HepG2 (cell line): ENCODE results near the gene DNAJC21. TPM values are rescaled to one million over a fixed set of nuclear protein-coding genes. Genes with fewer than 3 reads are reported as not detected.

Source experiments
- ATAC-seq: fragments of 200-7000 bp; cut with Tn5 transposase; 3 replicates; pipeline ENCODE4 v1.9.1; 2020; ENCODE audit warnings: mild to moderate bottlenecking, moderate library complexity
- BruUV-seq: library from RNA; stranded (reverse); fragments of 400-500 nt; replicated peaks from 2 replicates; lab custom pipeline; 2021; lab: Mats Ljungman, UMichigan
- CTCF ChIA-PET: fragments of 300-600 bp; formaldehyde crosslinking; extraction: SDS; loops from one replicate; lab custom pipeline; 2021; ENCODE audit warnings: low total read pairs, inconsistent platforms, low intra/inter-chr PET ratio; lab: Yijun Ruan, JAX
- POLR2A ChIA-PET: fragments of 350-600 bp; sonication (Branson Sonifier 250); formaldehyde crosslinking; loops from one replicate; lab custom pipeline; 2020; ENCODE audit warnings: antibody characterized with exemption, inconsistent platforms; lab: Yijun Ruan, JAX
- DNase-seq: peaks from one replicate; pipeline ENCODE4 v3.0.0-alpha.2; 2015; ENCODE audit warnings: low spot score
- FAIRE-seq: peaks from 3 replicates; lab custom pipeline; 2011; peaks lifted over from hg19 to GRCh38; lab: Jason Lieb, UNC
- H2AFZ ChIP-seq: one replicate; pipeline ENCODE4 v1.6.1; 2011; ENCODE audit warnings: low read length, inconsistent platforms
- H3K27ac ChIP-seq: fragments of 300-600 bp; 3 replicates; pipeline ENCODE4 v1.8.0; 2011; ENCODE audit warnings: mixed run types, mild to moderate bottlenecking, mixed read lengths, low read length, inconsistent platforms; ENCODE audit not compliant: insufficient read depth; ENCODE audit errors: extremely low read length
- H3K27me3 ChIP-seq, 2 experiments: fragments of 200-600 bp in 1 of 2; 2 replicates in 1 of 2; 3 replicates in 1 of 2; pipeline versions ENCODE4 v1.6.0 to v1.8.0; 2011; ENCODE audit warnings: low read length in 2 of 2, mild to moderate bottlenecking in 2 of 2, moderate library complexity in 2 of 2, inconsistent platforms in 1 of 2; ENCODE audit not compliant: insufficient read depth in 2 of 2, control insufficient read depth in 1 of 2
- H3K36me3 ChIP-seq, 2 experiments: fragments of 200-600 bp in 1 of 2; replicated peaks in 1 of 2; 2 replicates in 1 of 2; 3 replicates in 1 of 2; pipeline versions ENCODE4 v1.5.1 to v1.8.0; 2011; ENCODE audit warnings: low read length in 2 of 2, inconsistent platforms in 1 of 2; ENCODE audit not compliant: insufficient read depth in 2 of 2, control insufficient read depth in 1 of 2
- H3K4me1 ChIP-seq: 2 replicates; pipeline ENCODE4 v1.5.1; 2012; ENCODE audit warnings: low read length, inconsistent platforms; ENCODE audit not compliant: insufficient read depth
- H3K4me2 ChIP-seq: 2 replicates; pipeline ENCODE4 v1.6.0; 2011; ENCODE audit warnings: low read depth, low read length, inconsistent platforms
- H3K4me3 ChIP-seq, 3 experiments: fragments of 200-600 bp in 1 of 3; sonication (generic), shearing (Covaris generic) in 1 of 3; replicated peaks in 1 of 3; 2 replicates each; pipeline ENCODE4 v1.5.1; 2011 to 2016; ENCODE audit warnings: low read length in 3 of 3, inconsistent platforms in 2 of 3, low read depth in 2 of 3, mild to moderate bottlenecking in 2 of 3, control low read depth in 1 of 3, mixed read lengths in 1 of 3; ENCODE audit not compliant: insufficient read depth in 1 of 3
- H3K79me2 ChIP-seq: one replicate; pipeline ENCODE4 v1.6.1; 2011; ENCODE audit warnings: low read length, inconsistent platforms; ENCODE audit not compliant: insufficient read depth
- H3K9ac ChIP-seq: 2 replicates; pipeline ENCODE4 v1.6.0; 2011; ENCODE audit warnings: mild to moderate bottlenecking, low read depth, low read length, inconsistent platforms; ENCODE audit not compliant: insufficient read depth
- H3K9me3 ChIP-seq: 2 replicates; pipeline ENCODE4 v1.5.1; 2012; ENCODE audit warnings: mild to moderate bottlenecking, low read length
- H4K20me1 ChIP-seq: 2 replicates; pipeline ENCODE4 v1.6.0; 2011; ENCODE audit warnings: inconsistent platforms, mild to moderate bottlenecking, low read length, moderate library complexity; ENCODE audit not compliant: insufficient read depth
- ATAD3A ChIP-seq: sonication (generic); formaldehyde crosslinking; IDR thresholded peaks from 2 replicates; pipeline ENCODE4 v1.4.0; 2020; ENCODE audit warnings: missing genetic modification reagents
- CC2D1A ChIP-seq: sonication (generic); formaldehyde crosslinking; IDR thresholded peaks from 2 replicates; pipeline ENCODE4 v1.8.1; 2023; ENCODE audit warnings: mild to moderate bottlenecking, missing genetic modification reagents
- FOXP1 ChIP-seq, 2 experiments: fragments of 450-650 bp in 1 of 2; IDR thresholded peaks; 2 replicates each; pipeline ENCODE4 v1.6.1; 2017 to 2018; ENCODE audit warnings: antibody characterized with exemption in 1 of 2
- ISX ChIP-seq: sonication (generic); formaldehyde crosslinking; conservative IDR thresholded peaks from 2 replicates; pipeline ENCODE4 v1.5.0; 2020; ENCODE audit warnings: missing genetic modification reagents
- MTA1 ChIP-seq: sonication (generic); formaldehyde crosslinking; IDR thresholded peaks from 2 replicates; pipeline ENCODE4 v1.4.0; 2020; ENCODE audit warnings: missing genetic modification reagents, mild to moderate bottlenecking, borderline replicate concordance
- RAD21 ChIP-seq: fragments of 450-650 bp; formaldehyde crosslinking; IDR thresholded peaks from 2 replicates; pipeline ENCODE4 v1.5.0; 2020; ENCODE audit warnings: mild to moderate bottlenecking
- SCMH1 ChIP-seq: sonication (generic); formaldehyde crosslinking; IDR thresholded peaks from 2 replicates; pipeline ENCODE4 v1.9.0; 2021; ENCODE audit warnings: missing genetic modification reagents, mild to moderate bottlenecking, borderline replicate concordance
- SMC3 ChIP-seq: IDR thresholded peaks from 2 replicates; pipeline ENCODE4 v1.6.1; 2011; ENCODE audit warnings: low read length, improper control_type of control experiment
- SPEN ChIP-seq: sonication (generic); formaldehyde crosslinking; IDR thresholded peaks from 2 replicates; pipeline ENCODE4 v1.5.1; 2020; ENCODE audit warnings: low read depth, mild to moderate bottlenecking, missing genetic modification reagents
- STAG1 ChIP-seq: sonication (generic); formaldehyde crosslinking; IDR thresholded peaks from 2 replicates; pipeline ENCODE4 v1.4.0; 2020; ENCODE audit warnings: missing genetic modification reagents
- STAT5B ChIP-seq: sonication (generic); formaldehyde crosslinking; IDR thresholded peaks from 2 replicates; pipeline ENCODE4 v1.4.0; 2020; ENCODE audit warnings: missing genetic modification reagents
- ZIK1 ChIP-seq: sonication (generic); formaldehyde crosslinking; IDR thresholded peaks from 2 replicates; pipeline ENCODE4 v1.5.0; 2020; ENCODE audit warnings: mild to moderate bottlenecking, low read depth, missing genetic modification reagents, borderline replicate concordance
- ZNF589 ChIP-seq: sonication (generic); formaldehyde crosslinking; conservative IDR thresholded peaks from 2 replicates; pipeline ENCODE4 v1.8.0; 2022; ENCODE audit warnings: mild to moderate bottlenecking, moderate library complexity, missing genetic modification reagents
- ZNF652 ChIP-seq: IDR thresholded peaks from 2 replicates; pipeline ENCODE4 v1.6.1; 2016; ENCODE audit warnings: low read depth, borderline replicate concordance
- ZNF790 ChIP-seq: sonication (generic); formaldehyde crosslinking; IDR thresholded peaks from 2 replicates; pipeline ENCODE4 v1.8.0; 2022; ENCODE audit warnings: missing genetic modification reagents, mild to moderate bottlenecking, borderline replicate concordance
- ZSCAN29 ChIP-seq: sonication (generic); formaldehyde crosslinking; conservative IDR thresholded peaks from 2 replicates; pipeline ENCODE4 v1.4.0; 2020; ENCODE audit warnings: mild to moderate bottlenecking, missing genetic modification reagents
- WGBS: methylation state at CpG from one replicate; pipeline ENCODE4 v1.1.6; 2017; ENCODE audit warnings: low lambda C conversion rate; 5-methylcytosine and 5-hydroxymethylcytosine counted together
- in situ Hi-C: cut with HindIII; loops from 2 replicates; pipeline ENCODE4 v1.10.0; 2017; ENCODE audit warnings: low pct_unique_long_range_greater_than_20kb; ENCODE audit not compliant: extremely low pct_ligation_motif_present
- intact Hi-C: fragments of 100-400 bp; cut with micrococcal nuclease; formaldehyde crosslinking; loops from one replicate; pipeline ENCODE4 v1.10.0; 2022; ENCODE audit not compliant: unreplicated experiment
- polyA plus RNA-seq, 8 experiments: library from polyadenylated mRNA; depleted of rRNA in 3 of 8; stranded (reverse) in 7 of 8; unstranded in 1 of 8; fragments of >200 nt; fragmentation: Illumina TruSeq in 4 of 8; extraction: Trizol in 4 of 8; gene quantifications; 2 replicates each; pipeline versions ENCODE4 v1.2.1 to v1.2.3, GENCODE V29; 2011 to 2016; ENCODE audit warnings: low read depth in 4 of 8, missing spikeins in 1 of 8, mixed read lengths in 1 of 8; ENCODE audit not compliant: insufficient read depth in 1 of 8
- total RNA-seq, 5 experiments: library from RNA; depleted of rRNA; stranded (reverse); fragments of >200 nt; fragmentation: Illumina TruSeq; extraction: Trizol; gene quantifications; 2 replicates each; pipeline ENCODE4 v1.2.3, GENCODE V29; 2016; ENCODE audit warnings: low read depth in 1 of 5
- TF ChIP-seq, protein P1 (sequence below): sonication (generic); formaldehyde crosslinking; IDR thresholded peaks from 2 replicates; pipeline ENCODE4 v1.4.0; 2020; ENCODE audit warnings: missing genetic modification reagents, mild to moderate bottlenecking, borderline replicate concordance
- TF ChIP-seq, protein P2 (sequence below): fragments of 450-650 bp; IDR thresholded peaks from 2 replicates; pipeline ENCODE4 v1.6.1; 2017

DNAJC21 gene
- total and polyA plus RNA-seq, 2 of the 13 experiments (the other 11 are each of a cell fraction or from before 2014, with no cell fraction given) = 10.9 to 41.6 TPM

DNA sequence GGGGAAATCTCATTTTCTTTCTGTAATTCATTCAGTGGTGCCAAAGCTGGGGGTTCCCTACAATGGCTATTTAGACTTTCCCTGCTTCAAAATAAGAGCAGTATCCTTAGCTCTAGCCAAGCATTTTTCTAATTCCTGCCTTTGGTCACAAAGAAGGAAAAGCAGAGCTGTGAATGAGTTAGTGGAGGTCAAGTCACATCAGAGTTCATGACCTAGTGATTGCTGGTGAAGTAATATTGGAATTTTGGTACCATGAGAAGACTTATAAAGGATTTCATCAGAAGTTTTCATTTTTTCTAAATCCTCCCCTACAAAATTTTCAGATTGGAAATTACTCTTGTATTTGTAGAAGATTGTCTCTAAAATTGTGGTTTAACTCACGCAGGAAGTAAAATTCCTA, 28.0 kb downstream of the DNAJC21 start (continued):
- TF ChIP-seq CC2D1A = no peak
- no peak for TF ChIP-seq SCMH1 (CRISPR knock-in tag)

DNA sequence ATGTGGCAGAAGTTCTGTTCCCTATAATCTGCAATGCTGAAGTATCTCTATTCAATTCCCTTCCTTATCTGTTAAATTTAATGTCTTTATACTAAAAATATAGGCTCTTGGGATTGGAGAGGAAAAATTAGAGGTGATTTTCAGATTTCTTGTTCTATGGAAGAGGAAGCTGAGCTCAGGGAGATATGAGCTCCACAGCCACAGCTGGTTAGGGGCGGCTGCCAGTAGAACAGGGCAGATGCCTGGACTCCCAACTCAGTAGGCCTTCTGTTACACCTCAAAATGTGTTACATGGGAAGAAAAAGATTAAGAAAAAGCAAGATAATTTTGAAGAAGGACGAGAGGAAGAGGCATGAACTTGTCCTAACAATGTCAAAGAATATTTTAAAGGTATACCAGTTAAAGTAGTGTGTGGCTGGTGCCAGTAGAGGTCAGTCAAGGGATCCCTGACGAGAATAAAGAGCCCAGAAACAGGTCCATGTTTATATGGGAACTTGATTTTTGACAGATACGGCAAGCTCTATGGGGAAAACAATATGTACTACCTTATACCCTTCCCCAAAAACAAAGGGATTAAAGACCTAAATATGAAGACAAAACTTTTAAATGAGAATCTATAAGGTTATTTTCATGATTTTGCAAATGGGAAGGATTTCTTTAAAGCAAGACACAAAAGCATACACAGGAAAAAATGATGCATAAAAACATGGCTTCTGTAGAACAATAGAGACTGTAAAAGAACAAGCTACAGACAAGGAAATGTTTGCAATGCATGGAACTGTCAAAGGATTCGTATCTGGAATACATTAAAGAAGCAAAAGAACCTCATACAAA, 28.7 kb downstream of the DNAJC21 start:
- H3K9me3 ChIP-seq = no peaks in the 10 kb centered on the region
- ChIA-PET CTCF (interaction anchor here (1.5 to 3.0 kb wide), 2 partner anchors 45 to 244 kb away, joined by 3 to 24 read pairs; no protein-coding TSS in a partner anchor), POLR2A (interaction anchor here (1.3 kb wide), 1 partner anchor 28 kb away, joined by 3 read pairs; no protein-coding TSS in a partner anchor)
- H3K4me3 ChIP-seq = no peak overlapping the region
- H3K4me1 ChIP-seq = peaks cover 7% of the 10 kb centered on the region
- intact Hi-C loops = loop anchor here (1.0 kb wide), 2 partner anchors 9 to 45 kb away; no protein-coding TSS in a partner anchor
- FAIRE-seq (peak; percentile 71), ATAC-seq (peak; percentile 94), DNase-seq (peak; percentile 30)
- no peak overlapping the region for H2AFZ ChIP-seq
- H3K79me2 ChIP-seq = no peaks in the 10 kb centered on the region
- H3K9ac ChIP-seq = no peak overlapping the region
- no TSS peak for BruUV-seq
- in situ Hi-C loops = no loop called here
- H3K4me2 ChIP-seq = no peak overlapping the region
- H3K27ac ChIP-seq = no peak overlapping the region
- H3K27me3 ChIP-seq = no peaks in the 10 kb centered on the region
- no peaks in the 10 kb centered on the region for H4K20me1 ChIP-seq
- 54% methylated on average over 5 of the region's 5 CpGs for WGBS
- no peaks in the 10 kb centered on the region; a peak in 1 of 5 replicates for H3K36me3 ChIP-seq
- TF ChIP-seq ISX (CRISPR knock-in tag) (0 out of 2 replicates have a peak, but pooled peaks have one; percentile 53), ZNF790 (no peak), STAG1 (CRISPR knock-in tag) (peak; percentile 65), ZSCAN29 (CRISPR knock-in tag) (no peak), MTA1 (CRISPR knock-in tag) (no peak), ZIK1 (CRISPR knock-in tag) (no peak), STAT5B (CRISPR knock-in tag) (no peak), FOXP1 (IDR thresholded peaks at IDR 0.05) (no peak), FOXP1 (CRISPR knock-in tag; IDR thresholded peaks at IDR 0.05) (no peak), SPEN (CRISPR knock-in tag) (no peak), ZNF589 (CRISPR knock-in tag) (no peak), ATAD3A (CRISPR knock-in tag) (no peak), ZNF652 (CRISPR knock-in tag) (no peak), RAD21 (CRISPR knock-in tag) (peak; percentile 32; the same call in 1 of the 2 replicates), SMC3 (peak; percentile 36; the same call in 1 of the 2 replicates)
- TF ChIP-seq, protein P1, sequence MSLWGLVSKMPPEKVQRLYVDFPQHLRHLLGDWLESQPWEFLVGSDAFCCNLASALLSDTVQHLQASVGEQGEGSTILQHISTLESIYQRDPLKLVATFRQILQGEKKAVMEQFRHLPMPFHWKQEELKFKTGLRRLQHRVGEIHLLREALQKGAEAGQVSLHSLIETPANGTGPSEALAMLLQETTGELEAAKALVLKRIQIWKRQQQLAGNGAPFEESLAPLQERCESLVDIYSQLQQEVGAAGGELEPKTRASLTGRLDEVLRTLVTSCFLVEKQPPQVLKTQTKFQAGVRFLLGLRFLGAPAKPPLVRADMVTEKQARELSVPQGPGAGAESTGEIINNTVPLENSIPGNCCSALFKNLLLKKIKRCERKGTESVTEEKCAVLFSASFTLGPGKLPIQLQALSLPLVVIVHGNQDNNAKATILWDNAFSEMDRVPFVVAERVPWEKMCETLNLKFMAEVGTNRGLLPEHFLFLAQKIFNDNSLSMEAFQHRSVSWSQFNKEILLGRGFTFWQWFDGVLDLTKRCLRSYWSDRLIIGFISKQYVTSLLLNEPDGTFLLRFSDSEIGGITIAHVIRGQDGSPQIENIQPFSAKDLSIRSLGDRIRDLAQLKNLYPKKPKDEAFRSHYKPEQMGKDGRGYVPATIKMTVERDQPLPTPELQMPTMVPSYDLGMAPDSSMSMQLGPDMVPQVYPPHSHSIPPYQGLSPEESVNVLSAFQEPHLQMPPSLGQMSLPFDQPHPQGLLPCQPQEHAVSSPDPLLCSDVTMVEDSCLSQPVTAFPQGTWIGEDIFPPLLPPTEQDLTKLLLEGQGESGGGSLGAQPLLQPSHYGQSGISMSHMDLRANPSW (CRISPR knock-in tag) = no peak
- TF ChIP-seq, protein P2, sequence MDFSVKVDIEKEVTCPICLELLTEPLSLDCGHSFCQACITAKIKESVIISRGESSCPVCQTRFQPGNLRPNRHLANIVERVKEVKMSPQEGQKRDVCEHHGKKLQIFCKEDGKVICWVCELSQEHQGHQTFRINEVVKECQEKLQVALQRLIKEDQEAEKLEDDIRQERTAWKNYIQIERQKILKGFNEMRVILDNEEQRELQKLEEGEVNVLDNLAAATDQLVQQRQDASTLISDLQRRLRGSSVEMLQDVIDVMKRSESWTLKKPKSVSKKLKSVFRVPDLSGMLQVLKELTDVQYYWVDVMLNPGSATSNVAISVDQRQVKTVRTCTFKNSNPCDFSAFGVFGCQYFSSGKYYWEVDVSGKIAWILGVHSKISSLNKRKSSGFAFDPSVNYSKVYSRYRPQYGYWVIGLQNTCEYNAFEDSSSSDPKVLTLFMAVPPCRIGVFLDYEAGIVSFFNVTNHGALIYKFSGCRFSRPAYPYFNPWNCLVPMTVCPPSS = no peak
